OCI-M2 (cell line): ENCODE measurements around the gene DMRTC1.
"Not testable (repeated sequence)": the region's sequence is repeated elsewhere in the genome, so short reads cannot be mapped to it uniquely, and the experiment has no call there.

ENCODE experiments used
- DNase-seq: peaks from one replicate; lab custom pipeline; 2025; ENCODE audit not compliant: unreplicated experiment; lab: John Stamatoyannopoulos, UW

DMRTC1 gene, protein sequence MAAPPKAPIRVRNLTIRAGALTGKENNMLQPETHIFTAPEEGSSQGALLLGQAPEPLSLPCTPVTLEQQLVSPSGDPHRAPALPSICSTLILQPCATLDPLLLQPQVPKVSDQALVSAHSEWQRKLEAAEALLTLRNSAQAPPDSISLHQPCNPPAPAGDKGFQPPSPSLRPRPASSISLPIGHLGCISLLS

DNA sequence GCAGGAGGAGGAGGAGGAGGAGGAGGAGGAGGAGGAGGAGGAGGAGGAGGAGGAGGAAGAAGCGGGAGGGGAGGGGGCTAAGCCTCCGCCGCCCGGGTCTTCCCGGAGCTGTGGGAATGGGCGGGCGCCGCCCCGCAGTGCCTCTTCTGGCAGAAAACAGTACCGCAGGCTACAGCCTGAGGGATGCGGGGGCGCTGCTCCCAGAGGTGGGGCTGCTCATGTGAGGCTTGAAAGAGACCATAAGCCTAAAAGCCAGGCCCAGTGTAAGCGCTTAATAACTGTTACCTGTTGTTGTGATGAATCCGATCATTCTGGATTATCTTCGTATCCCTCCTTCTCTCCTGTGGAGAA lies at the start of gene DMRTC1:
Gene DMRTC1, minus strand, starts transcription at position 19 of the 351 bp plus-strand sequence. CDS start 68,143 bp downstream, outside the sequence.
- not testable (repeated sequence) for DNase-seq

DNA sequence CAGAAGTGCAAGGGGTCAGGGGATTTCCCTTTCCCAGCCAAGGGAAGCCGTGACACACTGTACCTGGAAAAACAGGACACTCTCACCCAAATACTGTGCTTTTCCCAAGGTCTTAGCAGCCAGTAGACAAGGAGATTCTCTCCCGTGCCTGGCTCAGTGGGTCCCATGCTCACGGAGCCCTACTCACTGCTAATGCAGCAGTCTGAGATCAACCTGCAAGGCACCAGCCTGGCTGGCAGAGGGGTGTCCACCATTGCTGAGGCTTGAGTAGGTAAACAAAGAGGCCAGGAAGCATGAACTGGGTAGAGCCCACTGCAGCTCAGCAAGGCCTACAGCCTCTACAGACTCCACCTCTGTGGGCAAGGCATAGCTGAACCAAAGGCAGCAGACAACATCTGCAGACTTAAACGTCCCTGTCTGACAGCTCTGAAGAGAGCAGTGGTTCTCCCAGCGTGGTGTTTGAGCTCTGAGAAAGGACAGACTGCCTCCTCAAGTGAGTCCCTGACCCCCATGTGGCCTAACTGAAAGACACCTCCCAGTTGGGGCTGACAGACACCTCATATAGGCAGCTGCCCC lies 37.3 kb upstream of the DMRTC1 start:
- not testable (repeated sequence) for DNase-seq

DNA sequence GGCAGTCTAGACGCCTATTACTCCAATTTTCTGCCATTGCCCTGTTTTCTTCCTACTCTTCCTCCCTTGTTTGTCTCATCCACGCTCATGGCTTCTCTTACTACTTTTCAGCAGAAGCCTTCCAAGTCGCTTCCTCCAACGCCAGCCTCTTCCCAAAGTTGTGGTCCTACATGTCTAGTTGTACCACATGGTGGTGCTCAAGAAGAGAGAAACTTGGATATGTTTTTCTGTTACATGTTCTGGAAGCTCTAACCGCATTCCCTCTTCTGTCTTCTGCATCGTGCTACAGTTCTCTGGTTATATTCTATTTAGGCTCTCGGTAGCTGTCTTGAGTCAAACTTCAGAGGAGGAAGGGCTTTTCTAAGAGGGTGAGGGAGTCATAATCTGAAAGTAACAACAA lies 31.2 kb upstream of the DMRTC1 start:
- not testable (repeated sequence) for DNase-seq

DNA sequence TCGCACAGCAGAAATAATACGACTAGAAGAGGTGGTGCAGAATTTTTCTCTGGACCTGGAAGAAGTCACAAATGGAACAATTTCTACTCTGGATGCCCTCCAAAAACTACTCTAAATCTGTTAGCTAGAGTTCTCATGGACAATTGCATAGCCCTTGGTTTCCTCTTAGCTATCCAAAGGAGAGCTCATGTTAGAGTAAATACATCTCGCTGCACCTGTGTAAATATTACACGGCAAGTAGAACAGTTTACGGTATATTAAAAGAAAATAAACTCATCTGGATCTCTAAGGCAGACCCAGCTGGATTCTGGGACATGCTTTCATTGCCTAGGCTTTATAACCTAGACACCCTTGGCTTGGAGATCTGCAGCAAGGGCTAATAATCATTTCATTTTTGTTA lies 28.2 kb upstream of the DMRTC1 start:
- DNase-seq: not testable (repeated sequence)

DNA sequence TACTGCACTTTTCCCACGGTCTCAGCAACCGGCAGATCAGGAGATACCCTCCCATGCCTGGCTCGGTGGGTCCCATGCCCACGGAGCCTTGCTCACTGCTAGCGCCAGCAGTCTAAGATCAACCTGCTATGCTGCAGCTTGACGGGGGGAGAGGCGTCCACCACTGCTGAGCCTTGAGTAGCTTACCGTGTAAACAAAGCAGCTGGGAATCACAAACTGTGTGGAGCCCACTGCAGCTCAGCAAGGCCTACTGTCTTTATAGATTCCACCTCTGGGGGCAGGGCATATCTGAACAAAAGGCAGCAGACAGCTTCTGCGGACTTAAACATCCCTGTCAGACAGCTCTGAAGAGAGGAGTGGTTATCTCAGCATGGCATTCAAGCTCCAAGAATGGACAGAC lies 16.3 kb upstream of the DMRTC1 start:
- DNase-seq: not testable (repeated sequence)

DNA sequence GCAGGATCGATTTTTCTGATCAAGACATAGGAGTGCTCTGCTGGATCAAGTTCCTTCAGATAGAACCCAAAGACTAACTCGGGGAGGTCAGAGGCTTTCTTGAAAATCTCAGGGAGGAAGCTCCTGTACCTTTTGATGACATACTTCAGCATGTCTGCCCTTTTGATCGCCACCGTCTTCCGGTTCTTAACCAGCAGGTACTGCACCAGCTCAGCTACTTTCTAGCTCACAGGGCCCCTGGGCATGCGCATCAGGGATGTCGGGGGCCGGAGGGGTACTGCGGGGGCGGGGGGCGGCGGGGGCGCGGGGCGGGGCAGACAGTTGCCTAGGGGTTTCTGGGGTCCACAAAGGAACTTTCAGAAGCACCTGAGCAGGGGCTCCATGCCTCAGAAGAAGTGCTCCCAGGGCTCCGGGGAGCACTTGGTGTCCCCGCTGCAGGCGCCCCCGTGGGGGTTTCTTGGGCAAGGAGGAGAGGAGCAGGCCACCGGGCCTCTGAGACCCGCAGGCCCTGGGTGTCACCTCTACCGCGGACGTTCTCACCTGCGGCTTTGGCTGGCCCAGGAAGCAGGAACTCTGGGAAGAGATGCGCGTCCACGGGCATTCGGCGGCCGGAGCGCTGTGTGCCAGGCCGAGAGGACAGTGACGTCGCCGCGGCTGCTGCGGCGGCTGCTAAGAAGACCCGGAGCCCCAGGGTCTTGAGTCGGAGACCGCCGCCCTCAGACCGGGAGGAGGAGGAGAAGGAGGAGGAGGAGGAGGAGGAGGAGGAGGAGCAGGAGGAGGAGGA lies 410 bp downstream of the DMRTC1 start:
- DNase-seq: not testable (repeated sequence)

DNA sequence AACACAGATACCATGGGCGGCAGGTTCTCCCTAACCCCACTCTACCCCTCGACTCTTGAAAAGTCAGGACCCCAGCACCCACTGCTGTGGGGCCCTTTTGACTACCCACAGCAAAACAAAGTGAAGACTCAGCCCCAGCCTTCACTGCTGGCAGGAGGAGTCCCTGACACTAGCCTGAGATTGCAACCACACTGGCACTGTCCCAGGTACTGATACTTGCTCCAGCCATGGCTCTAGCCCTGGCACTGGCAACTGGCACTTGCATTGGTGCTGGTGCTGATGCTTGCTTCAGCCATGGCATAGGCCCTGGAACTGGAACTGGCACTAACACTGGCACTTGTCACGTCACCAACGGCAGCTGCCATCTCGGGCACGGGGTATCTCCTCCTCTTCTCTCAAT lies 1.4 kb downstream of the DMRTC1 start:
- not testable (repeated sequence) for DNase-seq

DNA sequence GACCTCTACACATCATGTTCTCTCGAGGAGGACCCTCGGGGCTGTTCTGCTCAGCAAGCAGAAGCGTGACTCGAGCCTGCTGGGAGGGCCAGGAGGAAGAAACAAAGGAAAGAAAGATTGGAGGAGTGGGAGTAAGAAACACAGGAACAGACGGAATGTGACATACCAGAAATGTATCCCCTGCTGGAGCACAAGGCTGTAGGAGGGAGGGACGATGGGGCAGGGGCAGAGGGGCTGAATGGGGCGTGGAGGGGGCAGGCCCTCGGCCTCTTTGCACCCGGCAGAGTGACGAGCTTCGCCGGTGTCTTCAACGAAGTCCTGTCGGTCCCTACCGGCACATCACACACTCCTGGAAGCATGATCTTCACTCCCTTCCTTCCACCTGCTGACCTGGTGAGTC lies 5.7 kb downstream of the DMRTC1 start, which contains the start of gene FAM236A:
Gene FAM236A, plus strand, starts transcription at position 301 of the 400 bp plus-strand sequence. Its CDS starts 57 bp downstream, at position 358.
- not testable (repeated sequence) for DNase-seq

DNA sequence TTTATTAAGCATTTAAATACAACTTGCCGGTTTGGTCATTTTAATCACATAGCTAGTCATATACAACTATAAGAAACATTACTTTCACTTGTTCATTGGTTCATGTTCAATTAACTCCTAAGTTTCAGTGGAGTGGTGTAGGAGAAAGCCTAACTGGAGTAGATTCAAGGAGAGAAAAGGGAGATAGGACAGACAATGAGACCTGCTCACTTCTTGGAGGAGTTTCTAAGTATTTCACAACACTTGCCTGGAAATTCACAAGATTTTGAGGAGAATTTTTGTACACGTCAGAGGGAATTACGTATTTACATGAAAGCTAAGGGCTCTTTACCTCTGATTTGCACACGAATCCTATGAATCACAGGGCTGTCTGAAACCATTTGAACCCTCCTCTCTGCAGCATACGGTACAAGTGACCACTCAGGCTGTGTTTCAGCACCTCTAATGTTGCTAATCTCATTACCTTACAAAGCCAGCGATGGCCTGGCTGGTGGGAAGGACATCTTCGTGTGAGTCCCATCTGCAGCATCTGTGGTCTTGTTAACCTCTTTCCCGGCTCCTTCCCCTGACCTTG lies 6.7 kb downstream of the DMRTC1 start:
- DNase-seq: not testable (repeated sequence)

DNA sequence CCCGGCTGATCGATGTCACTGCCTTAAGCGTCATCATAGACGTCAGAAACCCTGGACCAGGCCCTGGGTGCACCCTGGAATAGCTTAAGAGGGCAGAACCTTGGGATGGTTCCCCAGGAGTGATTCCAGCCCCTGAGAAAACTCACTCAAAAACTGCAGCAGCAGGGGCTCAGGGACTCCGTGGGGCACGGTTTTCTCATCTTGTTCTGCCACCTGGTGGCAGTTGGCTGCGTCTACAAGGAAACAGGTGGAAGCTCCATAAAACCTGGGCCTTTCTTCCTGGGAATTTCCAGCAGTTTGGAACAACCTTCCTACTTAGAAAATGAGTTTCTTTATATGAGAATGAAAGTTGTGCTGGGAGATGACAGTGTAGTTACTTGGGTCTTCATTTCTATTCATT lies 7.2 kb downstream of the DMRTC1 start:
- not testable (repeated sequence) for DNase-seq

DNA sequence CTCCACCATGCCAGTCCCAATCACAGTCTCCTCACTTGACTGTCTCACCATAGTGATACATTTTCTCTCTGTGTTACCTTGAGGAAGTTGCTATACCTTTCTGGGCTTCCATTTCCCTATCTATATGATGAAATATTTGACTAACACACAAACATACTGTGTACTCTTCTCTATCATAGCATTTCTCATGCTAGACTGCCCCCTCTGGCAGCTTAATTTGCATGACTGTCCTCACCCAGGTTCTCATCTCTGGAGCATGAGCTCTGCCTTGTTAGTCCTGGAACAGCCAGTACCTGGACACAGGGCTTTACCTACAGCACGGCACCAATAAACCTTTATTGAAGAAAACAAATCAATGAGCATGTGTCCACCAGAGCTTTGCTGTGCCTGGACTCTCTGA lies 11.4 kb downstream of the DMRTC1 start:
- DNase-seq: not testable (repeated sequence)

DNA sequence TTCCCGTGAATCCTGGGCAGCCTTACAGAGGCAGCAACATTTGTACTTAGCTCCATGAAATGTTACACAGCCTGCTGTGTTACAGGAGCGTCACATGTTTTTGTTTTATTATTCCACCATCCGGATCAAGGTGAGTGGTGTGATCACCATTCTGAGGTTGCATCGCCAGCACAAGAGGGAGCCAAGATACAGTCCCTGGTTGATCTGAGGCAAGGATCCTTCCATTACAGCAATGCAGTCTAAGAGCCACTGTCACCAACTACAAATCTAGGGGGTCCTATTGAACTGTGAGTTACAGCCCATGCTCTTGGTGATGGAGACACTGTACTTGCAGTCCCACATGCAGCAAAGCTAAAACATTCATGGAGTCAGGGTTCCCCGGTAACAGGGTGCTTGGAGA lies 27.5 kb downstream of the DMRTC1 start:
- DNase-seq: not testable (repeated sequence)

DNA sequence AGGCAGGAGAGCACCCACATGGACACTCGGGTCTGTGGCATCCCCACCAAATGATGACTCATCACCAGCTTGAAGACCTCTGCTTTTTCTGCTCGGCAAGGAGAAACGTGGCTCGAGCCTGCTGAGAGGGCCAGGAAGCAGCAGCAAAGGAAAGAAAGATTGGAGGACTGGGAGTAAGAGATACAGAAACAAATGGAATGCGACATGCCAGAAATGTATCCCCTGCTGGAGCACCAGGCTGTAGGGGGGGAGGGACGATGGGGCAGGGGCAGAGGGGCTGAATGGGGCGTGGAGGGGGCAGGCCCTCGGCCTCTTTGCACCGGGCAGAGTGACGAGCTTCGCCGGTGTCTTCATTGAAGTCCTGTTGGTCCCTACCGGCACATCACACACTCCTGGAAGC lies 31.3 kb downstream of the DMRTC1 start, which contains the start of gene FAM236C:
Gene FAM236C, plus strand, starts transcription at position 301 of the 400 bp plus-strand sequence. CDS start 100 bp downstream, outside the sequence.
- DNase-seq: not testable (repeated sequence)

DNA sequence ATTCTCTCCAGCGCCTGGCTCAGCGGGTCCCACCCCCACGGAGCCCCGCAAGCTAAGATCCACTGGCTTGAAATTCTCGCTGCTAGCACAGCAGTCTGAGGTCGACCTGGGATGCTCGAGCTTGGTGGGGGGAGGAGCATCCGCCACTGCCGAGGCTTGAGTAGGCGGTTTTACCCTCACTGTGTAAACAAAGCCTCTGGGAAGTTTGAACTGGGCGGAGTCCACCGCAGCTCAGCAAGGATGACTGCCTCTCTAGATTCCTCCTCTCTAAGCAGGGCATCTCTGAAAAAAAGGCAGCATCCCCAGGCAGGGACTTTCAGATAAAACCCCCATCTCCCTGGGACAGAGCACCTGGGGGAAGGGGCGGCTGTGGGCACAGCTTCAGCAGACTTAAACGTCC lies 53.9 kb downstream of the DMRTC1 start:
- DNase-seq: not testable (repeated sequence)

DNA sequence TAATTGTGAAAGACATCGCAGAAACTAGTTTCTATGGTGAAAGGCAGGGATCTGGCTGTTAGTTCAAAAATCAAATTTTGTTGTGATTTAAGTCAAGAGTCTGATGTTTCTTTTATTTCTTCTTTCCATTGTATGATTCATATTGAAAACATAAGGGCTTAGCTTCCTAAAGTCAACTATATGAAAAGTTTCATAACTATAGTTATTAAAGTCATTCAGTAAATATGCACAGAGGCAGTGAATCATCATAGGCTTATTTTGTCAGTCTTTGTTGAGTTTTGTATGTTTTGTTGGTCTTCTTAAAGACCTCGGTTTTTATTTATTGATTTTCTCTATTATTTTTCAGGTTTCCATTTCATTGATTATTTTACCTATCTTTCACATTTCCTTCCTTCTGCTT lies 60.7 kb downstream of the DMRTC1 start:
- not testable (repeated sequence) for DNase-seq

DNA sequence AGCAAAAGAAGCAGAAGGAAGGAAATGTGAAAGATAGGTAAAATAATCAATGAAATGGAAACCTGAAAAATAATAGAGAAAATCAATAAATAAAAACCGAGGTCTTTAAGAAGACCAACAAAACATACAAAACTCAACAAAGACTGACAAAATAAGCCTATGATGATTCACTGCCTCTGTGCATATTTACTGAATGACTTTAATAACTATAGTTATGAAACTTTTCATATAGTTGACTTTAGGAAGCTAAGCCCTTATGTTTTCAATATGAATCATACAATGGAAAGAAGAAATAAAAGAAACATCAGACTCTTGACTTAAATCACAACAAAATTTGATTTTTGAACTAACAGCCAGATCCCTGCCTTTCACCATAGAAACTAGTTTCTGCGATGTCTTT lies 106.1 kb downstream of the DMRTC1 start:
- not testable (repeated sequence) for DNase-seq

DNA sequence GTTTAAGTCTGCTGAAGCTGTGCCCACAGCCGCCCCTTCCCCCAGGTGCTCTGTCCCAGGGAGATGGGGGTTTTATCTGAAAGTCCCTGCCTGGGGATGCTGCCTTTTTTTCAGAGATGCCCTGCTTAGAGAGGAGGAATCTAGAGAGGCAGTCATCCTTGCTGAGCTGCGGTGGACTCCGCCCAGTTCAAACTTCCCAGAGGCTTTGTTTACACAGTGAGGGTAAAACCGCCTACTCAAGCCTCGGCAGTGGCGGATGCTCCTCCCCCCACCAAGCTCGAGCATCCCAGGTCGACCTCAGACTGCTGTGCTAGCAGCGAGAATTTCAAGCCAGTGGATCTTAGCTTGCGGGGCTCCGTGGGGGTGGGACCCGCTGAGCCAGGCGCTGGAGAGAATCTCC lies 112.9 kb downstream of the DMRTC1 start:
- DNase-seq: not testable (repeated sequence)
